PFSK-1 (cell line): ENCODE data around the gene CPSF4L.

Experiments used
- FOXP2 ChIP-seq: optimal IDR thresholded peaks from 2 replicates; pipeline ENCODE3; 2011; ENCODE audit warnings: borderline replicate concordance, control low read depth, inconsistent platforms; ENCODE audit not compliant: insufficient read depth; ENCODE audit errors: extremely low read length, extremely low read depth
- POLR2AphosphoS5 ChIP-seq: IDR thresholded peaks from 2 replicates; pipeline ENCODE4 v1.6.1; 2012; ENCODE audit warnings: low read depth, mild to moderate bottlenecking, control low read depth, low read length, moderate library complexity
- TF ChIP-seq, protein P1 (sequence below), 2 experiments: IDR thresholded peaks; 2 replicates each; pipeline versions ENCODE4 v1.6.1 to v1.8.0; 2011 to 2012; ENCODE audit warnings: low read depth in 2 of 2, low read length in 2 of 2, control low read depth in 1 of 2, inconsistent platforms in 1 of 2, mild to moderate bottlenecking in 1 of 2, moderate library complexity in 1 of 2; ENCODE audit not compliant: insufficient read depth in 1 of 2

- TF ChIP-seq, protein P1, sequence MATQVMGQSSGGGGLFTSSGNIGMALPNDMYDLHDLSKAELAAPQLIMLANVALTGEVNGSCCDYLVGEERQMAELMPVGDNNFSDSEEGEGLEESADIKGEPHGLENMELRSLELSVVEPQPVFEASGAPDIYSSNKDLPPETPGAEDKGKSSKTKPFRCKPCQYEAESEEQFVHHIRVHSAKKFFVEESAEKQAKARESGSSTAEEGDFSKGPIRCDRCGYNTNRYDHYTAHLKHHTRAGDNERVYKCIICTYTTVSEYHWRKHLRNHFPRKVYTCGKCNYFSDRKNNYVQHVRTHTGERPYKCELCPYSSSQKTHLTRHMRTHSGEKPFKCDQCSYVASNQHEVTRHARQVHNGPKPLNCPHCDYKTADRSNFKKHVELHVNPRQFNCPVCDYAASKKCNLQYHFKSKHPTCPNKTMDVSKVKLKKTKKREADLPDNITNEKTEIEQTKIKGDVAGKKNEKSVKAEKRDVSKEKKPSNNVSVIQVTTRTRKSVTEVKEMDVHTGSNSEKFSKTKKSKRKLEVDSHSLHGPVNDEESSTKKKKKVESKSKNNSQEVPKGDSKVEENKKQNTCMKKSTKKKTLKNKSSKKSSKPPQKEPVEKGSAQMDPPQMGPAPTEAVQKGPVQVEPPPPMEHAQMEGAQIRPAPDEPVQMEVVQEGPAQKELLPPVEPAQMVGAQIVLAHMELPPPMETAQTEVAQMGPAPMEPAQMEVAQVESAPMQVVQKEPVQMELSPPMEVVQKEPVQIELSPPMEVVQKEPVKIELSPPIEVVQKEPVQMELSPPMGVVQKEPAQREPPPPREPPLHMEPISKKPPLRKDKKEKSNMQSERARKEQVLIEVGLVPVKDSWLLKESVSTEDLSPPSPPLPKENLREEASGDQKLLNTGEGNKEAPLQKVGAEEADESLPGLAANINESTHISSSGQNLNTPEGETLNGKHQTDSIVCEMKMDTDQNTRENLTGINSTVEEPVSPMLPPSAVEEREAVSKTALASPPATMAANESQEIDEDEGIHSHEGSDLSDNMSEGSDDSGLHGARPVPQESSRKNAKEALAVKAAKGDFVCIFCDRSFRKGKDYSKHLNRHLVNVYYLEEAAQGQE (IDR thresholded peaks at IDR 0.05; ENCODE audit: insufficient read depth in 1 of 2, low read depth in 2 of 2, low read length in 2 of 2), result no peak
- TF ChIP-seq FOXP2 (no peak), POLR2AphosphoS5 (no peak)
Measured at GRCh38 chr17:73256220-73256619, 5.5 kb downstream of the CPSF4L start.
